ENCODE data around the gene SYT8.

DNA sequence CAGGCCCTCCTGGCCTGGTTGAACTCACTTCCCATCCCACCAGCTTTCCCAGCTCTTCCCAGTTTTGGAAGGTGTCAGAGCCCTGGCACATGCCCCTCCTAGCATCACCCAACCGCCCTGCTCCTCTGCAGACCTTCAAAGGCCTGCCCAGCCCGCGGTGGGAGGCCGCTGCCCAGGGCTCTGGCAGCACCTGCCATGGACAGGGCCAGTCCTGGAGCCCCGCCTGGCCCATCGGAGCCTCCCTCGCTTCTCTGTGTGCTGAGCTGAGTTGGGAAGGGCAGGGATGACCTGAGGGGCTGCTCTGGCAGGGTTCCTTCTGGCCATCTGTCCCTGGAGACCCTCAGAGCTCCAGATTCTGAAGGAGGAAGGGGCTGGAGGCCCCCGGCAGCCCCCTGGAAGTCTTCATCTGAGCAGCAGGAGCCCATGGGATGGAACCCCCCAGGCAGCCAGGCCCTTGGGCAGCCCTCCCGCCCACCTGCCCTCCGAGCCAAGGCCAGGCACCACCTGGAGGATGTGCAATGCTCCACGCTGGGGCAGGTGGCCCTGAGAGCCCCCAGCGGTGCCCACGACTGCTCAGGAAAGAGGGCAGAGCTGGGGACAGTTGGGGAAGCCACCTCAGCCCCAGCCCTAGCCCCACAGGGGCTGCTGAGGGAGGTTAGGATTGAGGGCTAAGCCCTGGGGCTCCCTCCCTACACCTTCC, 21.7 kb downstream of the SYT8 start:
- TF ChIP-seq, protein P1, sequence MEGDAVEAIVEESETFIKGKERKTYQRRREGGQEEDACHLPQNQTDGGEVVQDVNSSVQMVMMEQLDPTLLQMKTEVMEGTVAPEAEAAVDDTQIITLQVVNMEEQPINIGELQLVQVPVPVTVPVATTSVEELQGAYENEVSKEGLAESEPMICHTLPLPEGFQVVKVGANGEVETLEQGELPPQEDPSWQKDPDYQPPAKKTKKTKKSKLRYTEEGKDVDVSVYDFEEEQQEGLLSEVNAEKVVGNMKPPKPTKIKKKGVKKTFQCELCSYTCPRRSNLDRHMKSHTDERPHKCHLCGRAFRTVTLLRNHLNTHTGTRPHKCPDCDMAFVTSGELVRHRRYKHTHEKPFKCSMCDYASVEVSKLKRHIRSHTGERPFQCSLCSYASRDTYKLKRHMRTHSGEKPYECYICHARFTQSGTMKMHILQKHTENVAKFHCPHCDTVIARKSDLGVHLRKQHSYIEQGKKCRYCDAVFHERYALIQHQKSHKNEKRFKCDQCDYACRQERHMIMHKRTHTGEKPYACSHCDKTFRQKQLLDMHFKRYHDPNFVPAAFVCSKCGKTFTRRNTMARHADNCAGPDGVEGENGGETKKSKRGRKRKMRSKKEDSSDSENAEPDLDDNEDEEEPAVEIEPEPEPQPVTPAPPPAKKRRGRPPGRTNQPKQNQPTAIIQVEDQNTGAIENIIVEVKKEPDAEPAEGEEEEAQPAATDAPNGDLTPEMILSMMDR (IDR thresholded peaks at IDR 0.05), result no peak
- TF ChIP-seq POLR2A (IDR thresholded peaks at IDR 0.05), result no peak
